Measurements from ENCODE around the gene COQ8A. TPM values are rescaled to one million over a fixed set of nuclear protein-coding genes. Genes with fewer than 3 reads are reported as not detected.

COQ8A gene
- total RNA-seq, 1 experiment from 2014 or later: 35.3 TPM

GRCh38 chr1:226966683-226967082 is 26.6 kb downstream of the COQ8A start:
- no peak overlapping the region for H3K4me3 ChIP-seq (replicated peaks in 1 of 2; ENCODE audit: low read depth in 1 of 2, low read length in 2 of 2)
- ATAC-seq (no peak), DNase-seq (ENCODE audit: low read depth, low spot score) (no peak)
- ChIA-PET POLR2A (no interaction called here), CTCF (no interaction called here), RAD21 (ENCODE audit: low non-redundant PET in 1 of 2, low total read pairs in 2 of 2, uncharacterized antibody in 2 of 2, unreplicated experiment in 2 of 2) (no interaction called here)
- H3K9me2 ChIP-seq (ENCODE audit: insufficient read depth): no peaks in the 10 kb centered on the region
- H3K27me3 ChIP-seq (ENCODE audit: insufficient read depth, low read length): no peaks in the 10 kb centered on the region
- 0 out of 4 replicates have a peak, but pooled peaks cover 0 to 2% of the 10 kb centered on the region in 2 experiments for H3K36me3 ChIP-seq (ENCODE audit: control insufficient read depth in 1 of 2, insufficient read depth in 2 of 2, low read length in 2 of 2)
- H2AFZ ChIP-seq (ENCODE audit: low read depth, low read length, poor library complexity, severe bottlenecking): no peak overlapping the region
- TF ChIP-seq ELF1 (IDR thresholded peaks at IDR 0.05; ENCODE audit: borderline replicate concordance, low read depth) (no peak), FOSL1 (IDR thresholded peaks at IDR 0.05; ENCODE audit: low read depth) (no peak), ZNF274 (IDR thresholded peaks at IDR 0.05; ENCODE audit: low read depth, low read length) (no peak), JUND (IDR thresholded peaks at IDR 0.05) (no peak)
- H3K79me2 ChIP-seq (ENCODE audit: insufficient read depth, low read length): no peaks in the 10 kb centered on the region
- H3K4me1 ChIP-seq (ENCODE audit: control insufficient read depth in 1 of 2, insufficient read depth in 2 of 2, low read length in 2 of 2): no peaks in the 10 kb centered on the region
- H3K4me2 ChIP-seq (ENCODE audit: low read length): no peak overlapping the region
- no peak overlapping the region for H3K9ac ChIP-seq (ENCODE audit: low read length)
- BruUV-seq (replicated peaks): no TSS peak
- no peaks in the 10 kb centered on the region for H3K9me3 ChIP-seq (ENCODE audit: control insufficient read depth in 1 of 2, insufficient read depth in 1 of 2, low read depth in 1 of 2, low read length in 2 of 2)
- H3K27ac ChIP-seq (ENCODE audit: low read depth, low read length): no peak overlapping the region
- intact Hi-C loops (cut with micrococcal nuclease): no loop called here
- no peaks in the 10 kb centered on the region for H4K20me1 ChIP-seq (ENCODE audit: insufficient read depth)

- intact Hi-C loops (cut with micrococcal nuclease): no loop called here
- CTCF ChIA-PET: no interaction called here
- no peak overlapping the region for H3K9ac ChIP-seq (ENCODE audit: low read length)
- H4K20me1 ChIP-seq (ENCODE audit: insufficient read depth): no peaks in the 10 kb centered on the region
- ATAC-seq (no peak), DNase-seq (ENCODE audit: low read depth, low spot score) (no peak)
- RAD21 ChIA-PET (ENCODE audit: low non-redundant PET in 1 of 2, low total read pairs in 2 of 2, uncharacterized antibody in 2 of 2, unreplicated experiment in 2 of 2): no interaction called here
- no TSS peak for BruUV-seq (replicated peaks)
- no peak overlapping the region for H2AFZ ChIP-seq (ENCODE audit: low read depth, low read length, poor library complexity, severe bottlenecking)
- POLR2A ChIA-PET: no interaction called here
- H3K4me1 ChIP-seq (ENCODE audit: control insufficient read depth in 1 of 2, insufficient read depth in 2 of 2, low read length in 2 of 2): no peaks in the 10 kb centered on the region
- H3K27ac ChIP-seq (ENCODE audit: low read depth, low read length): no peak overlapping the region
- H3K79me2 ChIP-seq (ENCODE audit: insufficient read depth, low read length): no peaks in the 10 kb centered on the region
- no peaks in the 10 kb centered on the region for H3K27me3 ChIP-seq (ENCODE audit: insufficient read depth, low read length)
- no peak overlapping the region for H3K4me3 ChIP-seq (replicated peaks in 1 of 2; ENCODE audit: low read depth in 1 of 2, low read length in 2 of 2)
- 0 out of 4 replicates have a peak, but pooled peaks cover 0 to 3% of the 10 kb centered on the region in 2 experiments for H3K36me3 ChIP-seq (ENCODE audit: control insufficient read depth in 1 of 2, insufficient read depth in 2 of 2, low read length in 2 of 2)
- H3K9me2 ChIP-seq (ENCODE audit: insufficient read depth): no peaks in the 10 kb centered on the region
- H3K9me3 ChIP-seq (ENCODE audit: control insufficient read depth in 1 of 2, insufficient read depth in 1 of 2, low read depth in 1 of 2, low read length in 2 of 2): no peaks in the 10 kb centered on the region
- TF ChIP-seq FOSL1 (IDR thresholded peaks at IDR 0.05; ENCODE audit: low read depth) (no peak), RAD21 (IDR thresholded peaks at IDR 0.05; ENCODE audit: low read depth) (no peak), TCF7L2 (IDR thresholded peaks at IDR 0.05; ENCODE audit: borderline replicate concordance, extremely low read depth, insufficient read depth, insufficient read length) (no peak), CEBPB (IDR thresholded peaks at IDR 0.05; ENCODE audit: low read depth) (no peak), CTCF (IDR thresholded peaks at IDR 0.05 in 2 of 3, conservative IDR thresholded peaks at IDR 0.05 in 1 of 3; ENCODE audit: borderline replicate concordance in 1 of 3, insufficient read depth in 1 of 3, low read depth in 2 of 3, low read length in 2 of 3) (no peak), YY1 (IDR thresholded peaks at IDR 0.05; ENCODE audit: extremely low read depth, insufficient replicate concordance, low read depth, low read length) (no peak), ATF3 (IDR thresholded peaks at IDR 0.05) (no peak), ZNF274 (IDR thresholded peaks at IDR 0.05; ENCODE audit: low read depth, low read length) (no peak), EZH2 (IDR thresholded peaks at IDR 0.05) (no peak), SIN3A (IDR thresholded peaks at IDR 0.05; ENCODE audit: low read depth) (no peak), MAX (IDR thresholded peaks at IDR 0.05) (no peak), ZFX (IDR thresholded peaks at IDR 0.05) (no peak), SRF (IDR thresholded peaks at IDR 0.05; ENCODE audit: low read depth) (no peak), POLR2AphosphoS5 (IDR thresholded peaks at IDR 0.05; ENCODE audit: low read depth, low read length) (no peak), EGR1 (IDR thresholded peaks at IDR 0.05; ENCODE audit: low read depth) (no peak)
- H3K4me2 ChIP-seq (ENCODE audit: low read length): no peak overlapping the region
Measured at GRCh38 chr1:226967665-226968064, 27.6 kb downstream of the COQ8A start.
